NCI-H2196 (cell line): ENCODE data around the gene GON7.
"Not testable (repeated sequence)": the region's sequence is repeated elsewhere in the genome, so short reads cannot be mapped to it uniquely, and the experiment has no call there.

Source experiments
- DNase-seq: peaks from one replicate; lab custom pipeline; 2025; ENCODE audit not compliant: unreplicated experiment; lab: John Stamatoyannopoulos, UW

GON7 gene

GRCh38 chr14:93159625-93160352 lies 47.1 kb downstream of the GON7 start:
- DNase-seq, result not testable (repeated sequence)

DNA sequence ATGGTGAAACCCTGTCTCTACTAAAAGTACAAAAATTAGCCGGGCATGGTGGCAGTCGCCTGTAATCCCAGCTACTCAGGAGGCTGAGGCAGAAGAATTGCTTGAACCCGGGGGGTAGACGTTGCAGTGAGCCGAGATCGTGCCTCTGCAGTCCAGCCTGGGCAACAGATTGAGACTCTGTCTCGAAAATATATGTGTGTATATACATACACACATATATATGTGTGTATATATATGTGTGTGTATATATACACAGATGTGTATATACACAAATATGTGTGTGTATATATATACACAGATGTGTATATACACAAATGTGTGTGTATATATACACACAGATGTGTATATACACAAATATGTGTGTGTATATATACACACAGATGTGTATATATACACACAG lies 48.5 kb downstream of the GON7 start:
- DNase-seq, result not testable (repeated sequence)

DNA sequence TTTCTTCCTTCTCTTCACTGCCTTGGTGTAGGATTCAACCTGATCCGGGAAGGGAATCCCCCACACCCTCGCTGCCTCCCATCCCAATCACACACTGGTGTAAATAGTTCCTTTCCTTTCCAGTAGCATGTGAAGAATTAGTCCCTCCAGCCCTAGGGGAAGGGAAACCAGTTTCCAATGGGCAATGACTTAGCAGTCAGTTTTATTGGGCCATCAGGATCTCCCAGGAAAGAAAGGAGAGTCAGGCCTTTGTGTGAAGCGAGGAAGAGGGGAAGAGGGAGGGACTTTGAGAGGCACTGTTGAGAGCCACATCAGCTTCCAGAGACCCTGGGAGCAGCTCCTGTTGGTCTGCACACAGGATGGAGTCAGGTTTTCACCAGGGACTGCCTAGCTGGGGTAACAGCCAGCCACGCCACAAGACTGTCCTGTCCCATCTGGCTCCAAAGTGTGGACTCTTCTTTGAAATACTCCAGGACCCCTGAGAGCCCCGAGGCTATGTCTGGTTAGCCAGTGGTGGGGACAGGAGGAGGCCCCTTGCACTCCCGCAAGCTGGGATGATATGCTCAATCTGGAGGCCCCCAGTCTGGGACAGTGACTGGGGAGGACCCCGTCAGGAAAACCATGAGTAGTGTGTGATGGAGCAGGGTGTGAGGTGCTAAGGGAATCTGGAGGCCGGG lies 50.0 kb downstream of the GON7 start:
- DNase-seq, result no peak

DNA sequence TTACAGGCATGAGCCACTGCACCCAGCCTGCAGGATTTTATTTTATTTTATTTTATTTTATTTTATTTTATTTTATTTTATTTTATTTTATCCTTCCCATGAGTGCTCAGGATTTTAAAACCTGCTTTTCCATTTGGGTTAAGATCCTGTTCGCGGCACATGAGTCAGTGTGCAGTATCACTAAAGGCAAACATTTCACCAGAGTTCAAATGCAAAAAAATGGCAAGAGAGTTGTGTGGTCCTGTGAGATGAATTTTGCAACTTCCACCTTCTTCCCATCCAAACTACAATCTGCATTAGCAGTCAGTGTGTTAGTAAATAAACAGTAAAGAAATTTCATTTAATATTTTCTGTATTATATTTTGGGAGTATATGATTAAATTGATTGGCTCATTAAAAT lies 51.2 kb downstream of the GON7 start:
- no peak for DNase-seq

DNA sequence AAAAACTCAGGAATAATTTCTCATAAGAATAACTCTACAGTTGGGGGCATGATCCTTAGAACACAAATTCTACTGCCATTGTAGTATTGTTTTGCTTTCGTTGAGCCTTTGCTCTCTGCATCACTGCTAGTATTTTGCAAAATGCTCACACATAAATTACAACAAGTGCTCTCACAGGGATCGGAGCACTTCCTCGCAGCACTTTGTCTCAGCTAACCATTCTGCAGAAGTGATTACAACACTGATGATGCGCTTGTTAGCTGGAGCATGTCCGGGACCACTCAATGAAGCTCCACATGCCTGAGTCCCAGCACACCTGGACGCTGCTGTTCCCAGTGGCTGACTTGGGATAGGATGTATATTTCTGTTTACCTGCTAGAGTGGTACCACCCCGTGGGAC lies 53.7 kb downstream of the GON7 start:
- DNase-seq, result no peak
